Kidney (tissue), 14 donors: ENCODE data around the gene VPS4B. TPM values are rescaled to one million over a fixed set of nuclear protein-coding genes. Genes with fewer than 3 reads are reported as not detected.

Source experiments
- DNase-seq, 5 donors: peaks; one replicate each; pipeline ENCODE4 v3.0.0-alpha.2; 2013 to 2020
- FAIRE-seq: peaks from 2 replicates; lab custom pipeline; 2012; peaks lifted over from hg19 to GRCh38; lab: Jason Lieb, UNC
- H3K27ac ChIP-seq, 2 donors: one replicate each; pipeline ENCODE4 v1.7.0; 2013; ENCODE audit warnings: low read depth in 2 of 2, low read length in 2 of 2, inconsistent platforms in 1 of 2
- H3K27me3 ChIP-seq: one replicate; pipeline ENCODE4 v1.7.1; 2013; ENCODE audit warnings: low read length, inconsistent platforms; ENCODE audit not compliant: control insufficient read depth, insufficient read depth
- H3K36me3 ChIP-seq, 3 donors: one replicate each; pipeline versions ENCODE4 v1.7.0 to v1.7.1; 2013; ENCODE audit warnings: low read length in 3 of 3, control low read depth in 1 of 3, inconsistent platforms in 1 of 3; ENCODE audit not compliant: insufficient read depth in 3 of 3, control insufficient read depth in 2 of 3
- H3K4me1 ChIP-seq, 3 donors: one replicate each; pipeline versions ENCODE4 v1.7.0 to v1.7.1; 2013; ENCODE audit warnings: low read length in 3 of 3, inconsistent platforms in 1 of 3, low read depth in 1 of 3; ENCODE audit not compliant: control insufficient read depth in 2 of 3, insufficient read depth in 2 of 3
- H3K4me3 ChIP-seq, 3 donors: one replicate each; pipeline versions ENCODE4 v1.7.0 to v1.8.1; 2013; ENCODE audit warnings: low read length in 3 of 3, control low read depth in 1 of 3, inconsistent platforms in 1 of 3
- H3K9ac ChIP-seq, 3 donors: one replicate each; pipeline versions ENCODE4 v1.7.0 to v1.7.1; 2013; ENCODE audit warnings: low read length in 3 of 3, control low read depth in 1 of 3, inconsistent platforms in 1 of 3
- H3K9me3 ChIP-seq, 3 donors: one replicate each; pipeline versions ENCODE4 v1.7.0 to v1.7.1; 2013; ENCODE audit warnings: low read length in 3 of 3, control low read depth in 1 of 3, inconsistent platforms in 1 of 3; ENCODE audit not compliant: control insufficient read depth in 2 of 3, insufficient read depth in 1 of 3
- CTCF ChIP-seq: IDR thresholded peaks from 3 replicates; pipeline ENCODE4 v1.5.1; 2012; ENCODE audit warnings: mild to moderate bottlenecking, moderate library complexity, borderline replicate concordance; ENCODE audit not compliant: insufficient read depth; ENCODE audit errors: extremely low read depth
- intact Hi-C: fragments of 100-400 bp; cut with DNase I; formaldehyde crosslinking; loops from one replicate; pipeline ENCODE4 v1.11.1; 2022
- polyA plus RNA-seq: library from polyadenylated mRNA; stranded (reverse); fragments of 350-450 nt; fragmentation: Illumina TruSeq; extraction: RNeasy Lipid Tissue Mini Kit (QIAGEN cat#74804); gene quantifications from one replicate; pipeline ENCODE4 v1.2.3, GENCODE V29; 2014; ENCODE audit warnings: low read depth, low replicate concordance; ENCODE audit not compliant: insufficient read depth
- total RNA-seq: library from RNA; stranded (reverse); fragmentation: NEBNext Ultra II Directional; extraction: Animal tissue kit (Norgen Biotek cat#: 25700); gene quantifications from one replicate; pipeline ENCODE4 v1.2.1, GENCODE V29; 2021
- donor health status: control.
- donor health status: control.
- donor health status: control.
- donor health status: control.
- donor health status: control.
- donor health status: DM: yes; HTN: yes; CAD: no.
- donor health status: Normal renal cell carcinoma (clear cell type).

The VPS4B gene
- total and polyA plus RNA-seq, 2 donors from 2014 or later, result 15.7 to 63.7 TPM

DNA sequence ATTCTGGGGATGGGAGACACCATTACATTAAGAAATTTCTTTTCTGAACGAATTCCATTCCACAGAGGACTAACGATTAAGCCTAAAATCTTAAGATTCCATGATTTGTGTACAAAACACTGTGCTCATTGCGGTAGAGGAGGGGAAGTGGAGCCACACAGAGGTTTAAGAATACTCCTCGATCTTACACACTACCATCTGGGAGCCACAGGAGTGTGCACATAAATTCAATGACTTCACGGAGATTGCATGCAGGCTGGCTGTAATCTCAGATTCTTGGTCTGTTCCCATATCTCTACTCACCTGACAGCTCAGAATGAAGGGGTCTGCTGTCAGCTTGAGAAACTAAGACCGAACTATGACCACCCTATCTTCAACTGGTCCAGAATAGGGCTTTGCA is 762 bp downstream of the VPS4B start:
- Histone ChIP-seq H3K27ac (peak overlapping the region in 1 of 2 donors; percentile 95), H3K4me1 (peaks cover 0 to 7% (median 5%) of the 10 kb centered on the region in 3 donors), H3K9ac (peak overlapping the region; percentile 90 to 97 (median 94)), H3K4me3 (peak overlapping the region; percentile 82 to 99 (median 95)), H3K27me3 (no peaks in the 10 kb centered on the region), H3K9me3 (no peaks in the 10 kb centered on the region), H3K36me3 (peaks cover 0 to 3% (median 0%) of the 10 kb centered on the region in 3 donors)
- DNase-seq (peak in 1 of 5 donors; percentile 14), FAIRE-seq (no peak)
- intact Hi-C loops, result no loop called here
- no peak for TF ChIP-seq CTCF

DNA sequence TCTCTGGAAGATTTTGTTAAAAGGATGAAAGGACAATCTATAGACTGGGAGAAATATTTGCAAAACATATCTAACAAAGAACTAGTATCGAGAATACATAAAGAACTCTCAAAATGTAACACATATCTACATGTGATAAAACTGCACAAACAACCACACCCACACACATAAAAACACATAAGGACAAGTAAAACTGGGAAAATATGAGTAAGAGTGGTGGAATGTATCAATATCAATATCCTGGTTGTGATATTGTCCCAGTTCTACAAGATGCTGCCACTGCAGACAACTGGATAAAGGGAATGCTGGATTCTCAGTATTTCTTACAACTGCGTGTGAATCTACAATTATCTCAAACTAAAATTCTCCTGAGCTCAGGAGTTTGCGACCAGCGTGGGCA is 9.3 kb downstream of the VPS4B start:
- no peak overlapping the region for H3K9ac ChIP-seq
- intact Hi-C loops, result no loop called here
- H3K27me3 ChIP-seq, result no peaks in the 10 kb centered on the region
- FAIRE-seq (no peak), DNase-seq (no peak)
- no peak overlapping the region for H3K4me3 ChIP-seq
- TF ChIP-seq CTCF, result no peak
- H3K27ac ChIP-seq, result no peak overlapping the region
- no peaks in the 10 kb centered on the region for H3K9me3 ChIP-seq
- H3K4me1 ChIP-seq, result no peaks in the 10 kb centered on the region
- H3K36me3 ChIP-seq, result peaks cover 2 to 47% (median 25%) of the 10 kb centered on the region in 3 donors

DNA sequence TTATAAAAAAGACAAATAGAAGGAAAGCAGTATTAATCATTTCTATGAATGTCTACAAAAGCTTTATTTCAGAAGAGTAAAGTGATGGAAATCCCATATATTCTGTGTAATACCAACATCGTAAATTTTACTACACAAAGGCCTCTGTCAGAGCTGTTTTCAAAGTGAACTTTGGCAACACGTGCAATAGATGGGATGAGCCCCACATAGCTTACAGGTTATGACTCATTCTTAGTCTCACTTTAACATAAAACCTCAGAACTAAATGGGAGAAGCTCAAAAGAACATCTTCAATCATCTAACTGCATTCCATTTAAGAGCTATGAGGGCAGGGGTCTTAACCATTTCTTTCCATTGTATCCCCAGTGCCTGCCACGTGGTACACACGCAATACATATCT is 11.5 kb downstream of the VPS4B start:
- intact Hi-C loops, result no loop called here
- TF ChIP-seq CTCF, result no peak
- H3K27me3 ChIP-seq, result no peaks in the 10 kb centered on the region
- no peak for FAIRE-seq
- no peak for DNase-seq
- H3K9ac ChIP-seq, result no peak overlapping the region
- H3K36me3 ChIP-seq, result peaks cover 2 to 50% (median 25%) of the 10 kb centered on the region in 3 donors
- H3K4me3 ChIP-seq, result no peak overlapping the region
- H3K4me1 ChIP-seq, result no peaks in the 10 kb centered on the region
- H3K9me3 ChIP-seq, result no peaks in the 10 kb centered on the region
- no peak overlapping the region for H3K27ac ChIP-seq

DNA sequence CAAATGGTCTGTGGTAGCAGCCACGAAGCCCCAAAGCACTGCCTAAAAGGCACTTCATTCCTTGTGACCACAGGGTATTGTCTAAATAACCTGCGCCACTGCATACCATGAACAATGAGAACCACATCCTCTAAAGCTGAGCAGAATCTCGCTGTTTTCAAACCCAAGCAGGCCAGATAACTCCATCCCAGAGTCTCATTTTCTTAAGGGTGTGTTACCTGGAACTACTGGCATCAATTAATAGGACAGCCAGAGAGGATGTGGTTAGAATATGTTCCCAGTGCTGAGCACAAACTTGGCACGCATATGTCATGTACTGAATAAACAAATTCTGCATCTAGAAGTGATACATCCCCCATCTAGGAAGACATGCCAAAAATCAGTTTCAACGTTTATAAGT is 13.0 kb downstream of the VPS4B start:
- no peak overlapping the region for H3K9ac ChIP-seq
- intact Hi-C loops, result no loop called here
- H3K27me3 ChIP-seq, result no peaks in the 10 kb centered on the region
- FAIRE-seq, result no peak
- H3K4me1 ChIP-seq, result no peaks in the 10 kb centered on the region
- no peak overlapping the region for H3K4me3 ChIP-seq
- peaks cover 2 to 43% (median 27%) of the 10 kb centered on the region in 3 donors for H3K36me3 ChIP-seq
- H3K9me3 ChIP-seq, result no peaks in the 10 kb centered on the region
- no peak for TF ChIP-seq CTCF
- DNase-seq, result no peak
- H3K27ac ChIP-seq, result no peak overlapping the region
